T-helper 1 cell (primary cell): ENCODE results near the gene SYT13.

Experiments used
- DNase-seq, 5 donors: peaks; one replicate each; pipeline ENCODE4 v3.0.0-alpha.2; 2012 to 2020

The SYT13 gene

GRCh38 chr11:45215098-45215865 lies 70.9 kb downstream of the SYT13 start:
- no peak for DNase-seq

GRCh38 chr11:45213717-45214116 lies 72.4 kb downstream of the SYT13 start:
- no peak for DNase-seq

- no peak for DNase-seq
These were observed 72.8 kb downstream of the SYT13 start for GRCh38 chr11:45213316-45213665.

- no peak for DNase-seq
These were observed 73.4 kb downstream of the SYT13 start for GRCh38 chr11:45212566-45213315.

GRCh38 chr11:45211732-45212131 lies 74.4 kb downstream of the SYT13 start:
- no peak for DNase-seq

- no peak for DNase-seq
These were observed 75.3 kb downstream of the SYT13 start for GRCh38 chr11:45210846-45211245.

- no peak for DNase-seq
These were observed 76.0 kb downstream of the SYT13 start for GRCh38 chr11:45209891-45210699.

- DNase-seq: no peak
These were observed 76.9 kb downstream of the SYT13 start for GRCh38 chr11:45209000-45209879.

GRCh38 chr11:45208135-45208534 lies 78.0 kb downstream of the SYT13 start:
- no peak for DNase-seq

GRCh38 chr11:45205978-45206377 lies 80.2 kb downstream of the SYT13 start:
- no peak for DNase-seq

GRCh38 chr11:45204761-45205160 lies 81.4 kb downstream of the SYT13 start:
- no peak for DNase-seq

- DNase-seq: no peak
These were observed 92.4 kb downstream of the SYT13 start for GRCh38 chr11:45193695-45194094.
